NCI-H1694 (cell line): ENCODE data around the gene BLOC1S4.

ENCODE experiments used
- DNase-seq: peaks from one replicate; lab custom pipeline; 2025; lab: John Stamatoyannopoulos, UW

BLOC1S4 gene

DNA sequence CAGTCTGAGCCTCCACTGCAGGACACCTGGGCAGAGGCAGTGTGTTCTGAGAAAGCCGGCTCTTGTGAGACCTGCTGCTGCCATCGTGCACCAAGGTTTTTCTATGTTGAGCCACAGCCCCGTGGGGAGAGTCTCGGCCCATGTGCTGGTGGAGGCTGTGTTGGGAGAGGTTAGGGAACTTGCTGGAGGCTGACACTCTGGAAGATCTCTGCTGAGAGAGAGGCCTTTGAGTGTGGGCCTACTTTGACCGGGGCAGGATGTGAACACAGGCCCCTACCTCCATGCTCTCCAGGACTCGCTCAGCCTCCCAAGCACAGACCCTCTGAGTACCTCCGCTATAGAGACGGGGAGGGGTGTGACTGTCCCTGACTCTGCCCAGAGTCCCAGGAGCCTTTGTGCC is 23.6 kb upstream of the BLOC1S4 start:
- DNase-seq: no peak

DNA sequence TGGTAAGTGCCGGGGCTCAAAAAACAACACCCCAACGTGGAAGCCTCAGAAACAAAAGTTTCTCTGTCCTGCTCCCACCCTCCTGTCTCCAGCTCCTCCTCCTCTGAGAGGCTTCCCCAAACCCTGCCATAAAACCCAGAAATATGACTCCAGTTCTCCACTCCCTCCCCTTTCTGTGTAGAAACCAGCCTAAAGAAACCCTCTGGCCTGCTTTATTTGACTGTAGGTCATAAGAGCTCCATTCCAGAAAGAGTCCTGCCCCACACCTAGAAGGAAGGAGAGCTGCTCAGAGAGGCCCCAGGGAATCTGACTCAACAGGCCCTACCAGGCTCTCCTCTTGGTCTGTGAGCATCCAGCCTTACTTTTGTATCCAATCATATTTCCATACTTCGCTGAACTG is 23.2 kb upstream of the BLOC1S4 start:
- DNase-seq: no peak

DNA sequence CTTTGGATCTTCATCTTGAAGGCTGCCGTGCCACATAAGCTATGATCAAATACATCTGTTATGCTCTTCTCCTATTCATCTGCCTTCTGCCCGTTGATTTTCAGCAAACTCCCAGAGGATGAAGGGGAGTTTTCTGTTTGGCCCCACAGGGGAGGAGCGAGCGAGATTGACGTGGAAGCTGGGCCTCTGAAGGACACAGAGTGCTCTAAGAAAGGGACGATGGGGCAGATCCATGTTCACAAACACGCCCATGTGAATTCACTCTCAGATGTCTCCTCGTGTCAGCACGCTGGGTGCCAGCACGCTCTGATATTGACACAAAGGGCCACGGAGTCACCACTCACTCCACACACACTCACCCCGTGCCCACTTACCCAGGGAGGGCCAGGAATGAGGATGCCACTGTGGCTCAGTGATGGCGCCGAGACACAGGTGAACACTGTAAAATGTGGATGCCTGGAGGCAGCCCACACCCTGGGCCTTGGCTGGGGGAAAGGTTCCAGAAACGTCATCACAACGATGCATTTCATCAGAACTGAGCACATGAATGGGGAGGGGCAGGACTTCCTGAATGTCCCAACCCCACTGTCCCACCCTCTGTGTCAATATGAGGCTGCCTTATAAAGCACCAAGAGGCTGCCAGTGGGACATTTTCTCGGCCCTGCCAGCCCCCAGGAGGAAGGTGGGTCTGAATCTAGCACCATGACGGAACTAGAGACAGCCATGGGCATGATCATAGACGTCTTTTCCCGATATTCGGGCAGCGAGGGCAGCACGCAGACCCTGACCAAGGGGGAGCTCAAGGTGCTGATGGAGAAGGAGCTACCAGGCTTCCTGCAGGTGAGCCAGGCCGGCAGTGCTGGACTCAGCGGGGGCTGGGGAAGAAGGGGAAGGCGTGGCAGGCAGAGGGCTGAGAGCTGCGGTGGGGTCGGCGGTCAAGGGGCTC is 22.5 kb upstream of the BLOC1S4 start, which contains the start of gene S100P:
Gene S100P (plus strand): TSS at position 648 of the 946 bp plus-strand sequence. CDS start 55 bp downstream, at position 703.
- no peak for DNase-seq

DNA sequence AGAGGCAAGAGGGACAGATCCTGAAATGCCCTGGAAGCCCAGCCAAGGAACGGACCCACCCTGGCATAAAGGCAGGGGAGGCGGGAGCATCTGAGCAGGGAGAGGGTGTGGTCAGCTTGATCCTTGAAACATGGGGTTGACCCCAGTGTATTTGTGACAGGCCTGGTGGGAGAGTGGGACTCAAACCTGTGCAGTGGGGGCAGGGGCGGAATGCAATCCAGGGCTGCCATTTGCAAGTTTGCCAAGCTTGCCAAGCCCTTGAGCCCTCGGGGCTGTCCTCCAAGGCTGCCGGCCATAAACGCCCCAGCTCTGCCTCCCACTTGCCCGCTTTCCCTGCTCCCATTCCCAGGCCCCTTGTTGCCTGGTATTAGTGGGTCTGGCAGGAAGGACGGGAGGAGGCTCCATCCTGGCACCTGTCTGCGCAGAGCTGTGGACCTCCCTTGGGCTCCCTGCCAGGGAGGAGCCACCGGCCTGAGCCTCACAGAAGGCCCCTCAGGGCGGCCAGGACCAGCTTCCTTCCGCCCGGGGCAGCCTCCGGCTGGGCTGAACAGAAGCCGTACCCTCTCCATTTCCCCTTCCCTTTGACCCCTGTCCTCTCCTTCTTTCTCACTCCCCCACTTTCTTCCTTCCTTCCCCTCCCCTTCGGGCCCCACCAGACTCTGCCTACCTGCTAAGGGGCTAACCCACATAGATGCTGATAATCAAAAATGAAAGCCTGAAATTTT is 21.6 kb upstream of the BLOC1S4 start:
- DNase-seq: no peak

DNA sequence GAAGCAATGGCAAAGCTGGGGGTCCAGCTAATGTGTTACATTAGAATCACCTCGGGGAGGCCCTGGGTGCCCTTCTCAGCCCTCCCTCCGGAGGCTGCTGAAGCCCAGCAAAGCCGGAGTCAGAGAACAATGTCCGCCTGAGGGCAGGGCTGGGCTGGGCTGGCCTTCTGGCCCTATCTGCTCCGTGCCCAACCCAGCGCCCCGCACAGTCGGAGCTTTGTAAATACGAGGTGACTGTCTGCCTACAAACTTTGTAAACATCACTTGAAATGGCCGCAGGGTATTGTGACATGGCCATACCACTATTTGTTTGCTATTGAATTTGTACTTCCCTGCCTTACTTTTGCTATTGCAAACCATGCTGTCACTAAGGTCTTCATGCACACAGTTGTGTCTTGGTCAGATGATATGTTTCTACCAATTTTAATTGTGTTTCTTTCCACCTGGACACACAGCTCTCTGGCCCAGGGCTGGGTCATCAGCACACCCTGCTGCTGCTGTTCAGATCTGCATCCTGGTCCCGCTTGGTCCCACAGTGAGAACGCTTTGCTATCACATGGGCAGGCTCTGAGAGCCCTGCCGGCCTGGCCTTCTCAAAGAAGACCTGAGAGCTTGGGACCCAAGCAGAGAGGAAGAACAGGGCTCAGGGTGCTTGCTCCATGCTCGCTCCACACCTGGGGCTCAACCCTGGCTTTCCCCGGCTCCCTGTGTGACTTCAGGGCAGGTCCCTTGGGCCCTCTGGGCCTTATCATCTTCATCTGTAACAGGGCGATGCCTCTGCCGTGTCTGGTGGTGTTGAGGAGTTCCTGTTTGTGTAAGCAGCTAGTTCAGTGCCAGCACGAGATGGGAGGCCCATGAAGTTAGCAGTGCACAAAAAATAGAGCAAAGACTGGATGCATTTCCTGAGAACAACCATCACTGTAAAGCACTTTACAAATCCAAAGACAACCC is 20.0 kb upstream of the BLOC1S4 start:
- no peak for DNase-seq

DNA sequence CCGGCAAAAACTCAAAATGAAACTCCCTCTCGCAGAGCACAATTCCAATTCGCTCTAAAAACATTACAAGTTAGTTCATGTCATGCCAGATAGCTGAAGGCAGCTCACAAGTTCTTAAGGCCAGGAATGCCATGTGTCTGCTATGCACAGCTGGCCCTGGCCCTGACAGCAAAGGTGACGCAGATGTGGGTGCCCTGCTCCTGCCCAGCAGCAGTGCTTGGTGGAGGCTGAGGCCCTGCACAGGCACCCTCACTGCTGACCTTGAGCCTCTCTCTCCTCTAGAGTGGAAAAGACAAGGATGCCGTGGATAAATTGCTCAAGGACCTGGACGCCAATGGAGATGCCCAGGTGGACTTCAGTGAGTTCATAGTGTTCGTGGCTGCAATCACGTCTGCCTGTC is 19.4 kb upstream of the BLOC1S4 start:
- DNase-seq: no peak

DNA sequence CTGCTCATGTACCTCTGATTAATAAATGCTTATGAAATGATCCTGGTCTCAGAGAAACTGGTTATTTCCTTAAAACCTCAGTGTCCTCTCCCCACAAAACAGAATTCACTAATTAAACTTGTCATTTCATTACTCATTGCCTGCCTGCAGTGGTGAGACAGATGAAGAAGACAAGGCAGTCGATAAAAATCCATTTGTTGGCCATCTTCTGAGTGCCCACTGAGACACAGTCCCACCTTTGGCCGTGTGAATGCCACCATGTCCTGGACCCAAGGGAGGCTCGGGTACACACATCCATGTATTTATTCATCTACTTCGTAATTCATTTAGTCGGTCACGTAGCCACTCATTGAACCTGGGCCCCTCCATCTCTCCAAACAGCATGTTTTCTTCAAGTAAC is 18.8 kb upstream of the BLOC1S4 start:
- no peak for DNase-seq

DNA sequence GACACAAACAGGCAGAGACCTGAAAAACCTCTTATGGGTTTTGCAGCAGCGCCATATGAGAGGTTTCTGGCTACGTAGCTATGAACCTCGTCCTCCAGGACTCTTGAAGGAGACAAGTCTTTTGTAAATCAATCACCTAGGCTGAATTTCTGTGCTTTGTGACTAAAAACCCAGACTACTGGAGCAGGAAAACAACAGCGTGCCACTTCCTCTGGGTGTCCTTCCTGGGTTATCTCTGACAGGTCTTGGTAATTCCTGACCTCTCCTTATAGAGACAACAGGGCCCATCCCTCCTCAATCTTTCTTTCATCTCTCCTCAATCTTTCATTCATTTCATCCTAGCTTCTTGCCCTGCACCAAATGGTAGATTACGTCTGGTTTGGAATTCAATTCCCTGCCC is 16.6 kb upstream of the BLOC1S4 start:
- DNase-seq: no peak

DNA sequence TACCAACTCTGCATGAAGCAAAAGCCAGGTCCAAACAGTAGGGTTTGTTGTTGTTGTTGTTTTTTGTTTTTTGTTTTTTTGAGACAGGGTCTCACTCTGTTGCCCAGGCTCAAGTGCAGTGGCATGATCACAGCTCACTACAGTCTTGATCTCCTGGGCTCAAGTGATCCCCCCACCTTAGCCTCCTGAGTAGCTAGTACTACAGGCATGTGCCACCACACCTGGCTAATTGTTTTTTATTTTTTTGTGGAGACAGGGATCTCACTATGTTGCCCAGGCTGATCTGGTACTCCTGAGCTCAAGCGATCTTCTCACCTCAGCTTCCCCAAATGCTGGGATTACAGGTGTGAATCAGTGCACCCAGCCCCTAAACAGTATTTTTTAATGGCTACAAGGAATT is 16.1 kb upstream of the BLOC1S4 start:
- DNase-seq: no peak

DNA sequence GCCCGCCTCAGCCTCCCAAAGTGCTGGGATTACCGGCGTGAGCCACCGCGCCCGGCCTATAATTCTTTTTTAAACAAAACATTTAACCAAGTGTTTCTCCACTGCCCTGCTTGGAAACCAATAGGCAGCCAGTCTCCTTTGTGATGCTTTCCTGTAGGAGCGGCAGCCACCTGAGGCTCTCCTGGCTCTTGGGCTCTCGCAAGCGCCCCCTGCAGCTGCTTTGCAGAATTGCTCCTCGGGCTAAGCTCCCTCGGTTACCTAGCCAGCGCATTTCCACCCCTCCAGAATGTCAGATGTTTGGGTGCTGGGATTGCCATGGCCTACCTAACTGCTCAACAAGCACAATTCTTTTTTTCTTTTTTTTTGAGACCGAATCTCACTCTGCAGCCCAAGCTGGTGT is 14.6 kb upstream of the BLOC1S4 start:
- DNase-seq: no peak

DNA sequence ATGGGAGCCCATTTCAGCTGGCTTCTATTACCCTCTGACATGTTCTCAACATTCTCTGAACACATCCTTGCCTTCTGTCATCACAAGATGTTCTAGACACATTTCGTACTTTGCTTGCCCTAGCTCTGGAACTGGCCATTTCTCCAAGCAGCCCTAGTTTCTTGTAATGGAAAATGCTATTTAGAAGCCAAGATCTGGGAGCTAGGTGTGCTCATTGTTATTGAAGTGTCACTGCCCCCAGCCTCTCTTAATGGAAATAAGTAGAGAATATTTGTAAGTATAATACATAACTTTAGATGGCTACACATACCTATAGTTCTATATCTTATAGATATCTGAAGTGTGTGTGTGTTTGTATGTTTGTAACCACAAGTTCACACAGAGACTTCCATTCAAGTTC is 13.2 kb upstream of the BLOC1S4 start:
- DNase-seq: no peak

DNA sequence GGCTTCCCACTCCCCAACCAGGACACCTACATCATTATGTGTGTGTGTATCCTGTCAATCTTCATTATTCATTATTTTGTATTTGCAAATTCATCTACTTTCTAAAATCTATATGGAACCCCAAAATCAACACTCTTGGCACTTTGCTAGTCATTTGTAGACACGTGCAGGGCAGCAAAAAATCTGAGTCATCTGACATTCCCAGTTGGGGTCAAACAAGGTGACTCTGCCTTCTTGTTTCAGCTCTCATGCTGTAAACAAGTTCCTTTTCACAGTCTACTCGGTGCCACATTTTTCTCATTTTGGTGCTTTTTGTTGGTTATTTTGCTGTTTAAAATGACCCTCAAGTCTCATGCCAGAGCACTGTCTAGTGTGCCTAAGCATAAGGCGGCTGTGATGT is 12.2 kb upstream of the BLOC1S4 start:
- no peak for DNase-seq

DNA sequence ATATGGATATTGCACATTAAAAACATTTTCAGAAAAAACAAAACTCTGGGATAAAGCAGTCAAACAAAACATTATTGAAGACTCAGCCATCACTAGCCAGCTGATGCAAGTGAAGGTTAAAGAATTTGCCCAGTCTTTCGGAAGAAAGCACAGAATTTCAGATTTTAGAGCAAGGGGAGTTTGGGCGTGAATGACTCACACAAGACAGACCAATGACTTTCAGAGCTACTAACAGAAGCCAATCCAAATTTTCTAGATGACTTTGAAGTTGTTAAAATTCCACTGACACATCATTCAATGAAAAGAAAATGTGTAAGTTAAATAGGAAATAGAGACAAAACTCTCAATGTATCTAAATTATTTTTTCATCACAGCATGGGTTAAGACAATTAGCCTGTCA is 10.3 kb upstream of the BLOC1S4 start:
- DNase-seq: no peak

DNA sequence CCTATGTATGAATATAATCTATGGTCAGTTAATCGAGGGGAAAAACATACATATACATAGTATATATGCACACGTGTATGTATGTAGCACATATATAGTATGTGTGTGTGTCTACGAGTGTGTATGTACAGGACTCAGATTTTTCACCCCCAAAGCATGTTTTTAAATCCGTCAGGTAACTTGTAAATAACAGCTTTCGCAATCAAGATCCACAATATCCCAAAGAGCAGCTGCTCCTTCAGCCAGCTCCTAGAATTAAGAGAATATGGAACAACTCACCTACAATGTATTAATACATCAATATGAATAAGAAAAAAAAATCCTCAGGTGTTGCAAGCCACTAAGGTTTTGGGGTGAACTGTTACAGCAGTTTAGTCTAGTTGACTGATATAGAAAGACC is 9.8 kb upstream of the BLOC1S4 start:
- no peak for DNase-seq

DNA sequence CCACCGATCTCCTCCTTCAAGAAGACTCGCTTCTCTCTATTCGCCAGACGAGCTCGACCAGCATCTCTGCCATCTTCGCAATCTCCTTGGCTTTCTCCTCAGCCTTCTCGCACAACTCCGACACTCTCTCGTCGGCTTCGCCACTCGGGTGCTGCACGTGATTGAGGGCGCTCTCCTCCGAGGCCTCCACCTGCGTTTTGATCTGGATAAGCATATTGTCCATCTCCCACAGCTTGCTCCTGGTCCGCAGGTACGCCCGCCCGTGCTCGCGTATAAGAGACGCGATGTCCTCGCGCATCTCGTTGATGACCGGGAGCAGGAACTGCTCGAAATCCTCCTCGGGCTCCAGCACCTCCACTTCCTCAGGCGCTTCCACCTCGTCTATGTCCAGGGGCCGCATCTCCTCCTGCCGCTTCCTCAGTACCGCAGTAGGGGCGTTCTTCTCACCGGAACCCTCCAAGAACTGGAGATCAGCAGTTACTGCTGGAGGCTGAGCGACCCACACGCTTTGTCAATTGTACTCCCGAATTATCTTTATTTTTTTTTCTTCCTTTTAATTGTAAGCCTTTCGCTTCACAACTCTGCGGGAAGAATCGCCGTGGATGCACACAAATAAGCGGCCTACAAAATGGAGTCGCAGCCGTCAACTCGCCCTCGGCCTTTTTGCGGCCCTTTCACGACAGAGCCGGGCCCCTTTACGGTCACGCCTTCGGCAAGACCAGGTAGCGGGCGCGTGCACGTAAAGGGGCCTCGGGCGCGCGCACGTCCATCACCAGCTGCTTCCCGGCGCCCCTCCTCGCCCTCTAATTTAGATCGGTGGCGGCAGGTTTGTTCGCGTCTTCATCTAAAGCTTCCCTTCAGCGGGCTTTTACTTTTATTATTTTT is 6.5 kb upstream of the BLOC1S4 start, which contains the start of gene MRFAP1L1:
Gene MRFAP1L1 (minus strand): TSS at position 636 of the 885 bp plus-strand sequence. CDS start 236 bp downstream, at position 400.
- peak; percentile 76 for DNase-seq

DNA sequence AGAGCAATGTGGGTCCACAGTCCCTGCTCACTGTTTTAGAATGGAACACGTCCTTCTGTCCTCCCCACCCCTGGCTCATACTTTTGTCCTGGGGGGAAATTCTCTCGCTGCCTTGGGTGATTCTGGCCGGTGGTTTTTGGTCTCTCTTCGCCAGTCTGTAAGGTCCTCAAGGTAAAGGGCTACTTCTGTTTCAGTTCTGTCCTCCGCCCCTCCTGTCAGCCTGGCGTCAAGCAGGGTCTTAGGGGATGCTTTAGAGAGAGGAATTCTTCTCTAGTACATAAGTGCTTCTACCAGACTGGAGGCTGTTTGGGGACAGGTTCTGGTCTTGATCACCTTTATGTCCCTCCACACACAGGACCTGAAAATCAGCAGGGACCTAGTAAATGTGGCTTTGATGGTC is 5.7 kb upstream of the BLOC1S4 start:
- no peak for DNase-seq

DNA sequence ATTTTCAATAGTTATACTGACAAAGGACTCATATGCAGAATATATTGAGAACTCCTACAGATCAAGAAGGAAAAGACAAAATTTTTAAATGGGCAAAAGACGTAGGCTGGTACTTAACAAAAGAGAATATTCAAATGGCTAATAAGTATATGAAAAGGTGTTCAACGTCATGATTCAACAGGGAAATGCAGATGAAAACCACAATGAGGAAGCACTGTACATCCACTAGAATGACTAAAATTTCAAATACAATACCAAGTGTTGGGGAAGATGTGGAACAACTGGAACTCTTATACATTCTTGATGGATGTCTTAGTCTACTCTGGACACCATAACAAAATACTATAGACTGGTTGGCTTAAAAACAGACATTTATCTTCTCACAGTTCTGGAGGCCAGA is 5.0 kb upstream of the BLOC1S4 start:
- DNase-seq: no peak

DNA sequence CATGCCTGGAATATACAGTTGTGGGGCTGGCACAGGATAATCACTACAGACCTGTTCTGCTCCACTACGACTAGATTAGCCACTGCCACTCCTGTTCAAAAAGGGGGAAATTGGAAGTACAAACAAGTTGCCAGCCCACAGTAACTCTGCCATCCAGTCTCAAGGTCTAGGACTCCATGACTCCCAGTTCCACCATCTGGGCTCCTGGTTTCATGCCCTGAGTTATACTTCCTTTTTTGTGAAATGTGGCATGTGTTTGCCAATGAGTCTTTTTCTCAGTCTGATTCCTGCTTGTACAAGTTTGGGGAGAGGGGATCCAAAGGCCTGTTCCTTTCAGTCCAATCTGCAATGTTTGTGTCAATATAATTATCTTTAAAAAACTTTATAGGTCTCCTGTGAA is 1.0 kb upstream of the BLOC1S4 start:
- DNase-seq: no peak

DNA sequence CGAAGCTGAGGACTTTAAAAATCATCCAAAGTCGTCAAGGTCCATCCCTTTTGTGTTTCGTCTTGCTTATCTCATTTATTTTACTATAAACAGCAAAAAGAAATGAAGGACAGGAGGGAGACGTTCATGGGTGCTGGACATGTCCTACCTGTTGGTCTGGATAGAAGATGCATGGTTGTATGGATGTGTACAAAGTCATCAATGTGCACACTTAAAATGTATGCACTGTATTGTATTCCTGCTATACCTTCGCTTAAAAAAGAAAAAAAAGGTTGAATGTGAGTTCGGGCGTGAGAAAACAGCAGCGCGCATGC is 313 bp upstream of the BLOC1S4 start:
- DNase-seq: no peak

DNA sequence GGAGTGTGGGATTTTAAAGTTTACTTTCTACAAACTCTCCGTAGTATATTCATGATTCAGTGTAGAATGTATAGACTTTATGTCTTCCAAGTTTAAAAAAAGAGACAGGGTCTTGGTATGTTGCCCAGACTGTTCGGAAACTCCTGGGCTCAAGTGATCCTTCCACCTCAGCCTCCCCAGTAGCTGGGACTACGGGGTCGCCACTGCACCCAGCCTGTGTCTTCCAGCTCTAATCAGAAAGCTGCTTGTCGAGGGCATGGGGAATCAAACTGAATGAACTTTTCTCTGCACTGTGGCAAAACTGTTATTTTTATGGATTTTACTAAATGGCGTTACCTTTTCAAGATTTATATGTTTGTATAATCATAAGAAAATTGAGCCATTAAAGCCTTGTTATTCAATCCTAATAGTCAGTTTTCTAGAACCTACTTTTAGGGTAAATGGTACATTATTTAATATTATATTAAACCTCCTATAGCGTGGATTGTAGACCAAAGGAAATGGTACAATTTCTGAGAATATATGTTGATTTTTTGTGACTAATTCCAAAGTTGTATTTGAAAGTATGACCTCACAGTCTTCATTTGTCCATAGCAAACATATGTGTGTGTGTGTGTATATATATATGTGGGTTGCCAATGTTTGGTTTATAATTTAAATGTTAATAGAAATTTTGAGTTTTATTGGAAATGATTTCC is 1.1 kb downstream of the BLOC1S4 start:
- DNase-seq: no peak
